HL-60 (cell line): ENCODE results near the gene LY86.

Experiments used
- POLR2AphosphoS5 ChIP-seq: IDR thresholded peaks from 2 replicates; pipeline ENCODE4 v1.6.1; 2012; ENCODE audit warnings: low read depth
- TF ChIP-seq, protein P1 (sequence below): IDR thresholded peaks from 2 replicates; pipeline ENCODE4 v1.6.1; 2012; ENCODE audit warnings: low read depth; ENCODE audit not compliant: insufficient replicate concordance
- TF ChIP-seq, protein P2 (sequence below): IDR thresholded peaks from one replicate; pipeline ENCODE4 v1.5.1; 2011; ENCODE audit warnings: low read length, control low read depth, inconsistent platforms; ENCODE audit not compliant: insufficient read depth

DNA sequence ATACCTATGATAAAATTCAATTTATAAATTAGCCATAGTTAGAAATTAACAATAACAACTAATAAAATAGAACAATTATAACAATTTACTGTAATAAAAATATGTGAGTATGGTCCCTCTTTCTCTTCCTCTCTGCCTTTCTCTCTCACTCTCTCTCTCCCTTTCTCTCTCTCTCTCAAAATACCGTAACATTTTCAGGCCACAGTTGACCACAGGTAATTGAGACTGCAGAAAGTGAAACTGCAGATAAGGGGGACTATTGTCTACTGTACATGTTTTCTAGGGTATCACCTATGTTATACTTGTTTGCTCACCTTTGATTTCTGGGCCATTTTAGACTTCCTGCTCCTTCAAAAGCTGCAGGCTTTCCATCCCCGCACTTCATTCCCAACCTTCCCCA is 46.8 kb downstream of the LY86 start:
- TF ChIP-seq, protein P1, sequence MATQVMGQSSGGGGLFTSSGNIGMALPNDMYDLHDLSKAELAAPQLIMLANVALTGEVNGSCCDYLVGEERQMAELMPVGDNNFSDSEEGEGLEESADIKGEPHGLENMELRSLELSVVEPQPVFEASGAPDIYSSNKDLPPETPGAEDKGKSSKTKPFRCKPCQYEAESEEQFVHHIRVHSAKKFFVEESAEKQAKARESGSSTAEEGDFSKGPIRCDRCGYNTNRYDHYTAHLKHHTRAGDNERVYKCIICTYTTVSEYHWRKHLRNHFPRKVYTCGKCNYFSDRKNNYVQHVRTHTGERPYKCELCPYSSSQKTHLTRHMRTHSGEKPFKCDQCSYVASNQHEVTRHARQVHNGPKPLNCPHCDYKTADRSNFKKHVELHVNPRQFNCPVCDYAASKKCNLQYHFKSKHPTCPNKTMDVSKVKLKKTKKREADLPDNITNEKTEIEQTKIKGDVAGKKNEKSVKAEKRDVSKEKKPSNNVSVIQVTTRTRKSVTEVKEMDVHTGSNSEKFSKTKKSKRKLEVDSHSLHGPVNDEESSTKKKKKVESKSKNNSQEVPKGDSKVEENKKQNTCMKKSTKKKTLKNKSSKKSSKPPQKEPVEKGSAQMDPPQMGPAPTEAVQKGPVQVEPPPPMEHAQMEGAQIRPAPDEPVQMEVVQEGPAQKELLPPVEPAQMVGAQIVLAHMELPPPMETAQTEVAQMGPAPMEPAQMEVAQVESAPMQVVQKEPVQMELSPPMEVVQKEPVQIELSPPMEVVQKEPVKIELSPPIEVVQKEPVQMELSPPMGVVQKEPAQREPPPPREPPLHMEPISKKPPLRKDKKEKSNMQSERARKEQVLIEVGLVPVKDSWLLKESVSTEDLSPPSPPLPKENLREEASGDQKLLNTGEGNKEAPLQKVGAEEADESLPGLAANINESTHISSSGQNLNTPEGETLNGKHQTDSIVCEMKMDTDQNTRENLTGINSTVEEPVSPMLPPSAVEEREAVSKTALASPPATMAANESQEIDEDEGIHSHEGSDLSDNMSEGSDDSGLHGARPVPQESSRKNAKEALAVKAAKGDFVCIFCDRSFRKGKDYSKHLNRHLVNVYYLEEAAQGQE: no peak
- TF ChIP-seq, protein P2, sequence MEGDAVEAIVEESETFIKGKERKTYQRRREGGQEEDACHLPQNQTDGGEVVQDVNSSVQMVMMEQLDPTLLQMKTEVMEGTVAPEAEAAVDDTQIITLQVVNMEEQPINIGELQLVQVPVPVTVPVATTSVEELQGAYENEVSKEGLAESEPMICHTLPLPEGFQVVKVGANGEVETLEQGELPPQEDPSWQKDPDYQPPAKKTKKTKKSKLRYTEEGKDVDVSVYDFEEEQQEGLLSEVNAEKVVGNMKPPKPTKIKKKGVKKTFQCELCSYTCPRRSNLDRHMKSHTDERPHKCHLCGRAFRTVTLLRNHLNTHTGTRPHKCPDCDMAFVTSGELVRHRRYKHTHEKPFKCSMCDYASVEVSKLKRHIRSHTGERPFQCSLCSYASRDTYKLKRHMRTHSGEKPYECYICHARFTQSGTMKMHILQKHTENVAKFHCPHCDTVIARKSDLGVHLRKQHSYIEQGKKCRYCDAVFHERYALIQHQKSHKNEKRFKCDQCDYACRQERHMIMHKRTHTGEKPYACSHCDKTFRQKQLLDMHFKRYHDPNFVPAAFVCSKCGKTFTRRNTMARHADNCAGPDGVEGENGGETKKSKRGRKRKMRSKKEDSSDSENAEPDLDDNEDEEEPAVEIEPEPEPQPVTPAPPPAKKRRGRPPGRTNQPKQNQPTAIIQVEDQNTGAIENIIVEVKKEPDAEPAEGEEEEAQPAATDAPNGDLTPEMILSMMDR: no peak
- no peak for TF ChIP-seq POLR2AphosphoS5
